Measurements from ENCODE around the gene HBM. TPM values are rescaled to one million over a fixed set of nuclear protein-coding genes. Genes with fewer than 3 reads are reported as not detected.

HBM gene
- total RNA-seq, 1 experiment from 2014 or later, result not detected

GRCh38 chr16:117379-118365 is 48.1 kb upstream of the HBM start:
- in situ Hi-C loops (cut with HindIII; ENCODE audit: low pct_unique_long_range_greater_than_20kb, low sequenced_read_pairs), result no loop called here
- ATAC-seq, result peak; percentile 89
- ChIA-PET CTCF (interaction anchor here (0.6 to 1.8 kb wide), 5 partner anchors 10 to 122 kb away, joined by 3 to 8 read pairs (median 4); no protein-coding TSS in a partner anchor), POLR2A (no interaction called here)
- Histone ChIP-seq H3K9me3 (ENCODE audit: control insufficient read depth, insufficient read depth, low read depth, low read length) (no peaks in the 10 kb centered on the region), H3K4me1 (ENCODE audit: control insufficient read depth, insufficient read depth, low read length) (no peaks in the 10 kb centered on the region; the same call in 1 of the 2 replicates), H3K27ac (ENCODE audit: low read length) (no peak overlapping the region), H3K27me3 (ENCODE audit: control insufficient read depth, insufficient read depth, low read length) (no peaks in the 10 kb centered on the region), H3K4me3 (ENCODE audit: low read depth in 2 of 2, low read length in 2 of 2) (no peak overlapping the region), H3K36me3 (ENCODE audit: control insufficient read depth, insufficient read depth, low read length) (peaks cover 12% of the 10 kb centered on the region)
- DNase-seq (ENCODE audit: low read depth, low spot score), result no peak
- intact Hi-C loops (cut with micrococcal nuclease; ENCODE audit: unreplicated experiment), result no loop called here
- no TSS peak for BruUV-seq (replicated peaks)
- no peak for TF ChIP-seq TCF7L2 (IDR thresholded peaks at IDR 0.05; ENCODE audit: low read depth, low read length)
- peak; percentile 88 for TF ChIP-seq CTCF (IDR thresholded peaks at IDR 0.05)
- TF ChIP-seq SIN3A (IDR thresholded peaks at IDR 0.05; ENCODE audit: borderline replicate concordance, insufficient read depth, low read depth, low read length), result no peak

DNA sequence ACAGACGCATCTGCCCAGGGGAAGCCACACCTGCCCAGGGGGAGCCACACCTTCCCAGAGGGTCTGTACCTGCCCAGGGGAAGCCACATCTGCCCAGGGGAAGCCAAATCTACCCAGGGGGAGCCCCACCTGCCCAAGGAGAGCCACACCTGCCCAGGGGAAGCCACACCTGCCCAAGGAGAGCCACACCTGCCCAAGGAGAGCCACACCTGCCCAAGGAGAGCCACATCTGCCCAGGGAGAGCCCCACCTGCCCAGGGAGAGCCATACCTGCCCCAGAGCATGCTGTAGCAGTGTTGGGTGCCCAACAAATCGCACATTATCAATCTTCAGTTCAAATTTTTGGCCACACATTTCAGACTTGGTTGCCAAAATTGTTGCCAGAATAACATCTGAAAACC is 46.9 kb upstream of the HBM start:
- CTCF ChIA-PET, result no interaction called here

More for the DNA sequence above, 46.9 kb upstream of the HBM start:
- H3K4me3 ChIP-seq (ENCODE audit: low read depth in 2 of 2, low read length in 2 of 2), result no peak overlapping the region
- no TSS peak for BruUV-seq (replicated peaks)
- in situ Hi-C loops (cut with HindIII; ENCODE audit: low pct_unique_long_range_greater_than_20kb, low sequenced_read_pairs), result no loop called here
- TF ChIP-seq CTCF (IDR thresholded peaks at IDR 0.05) (no peak), SIN3A (IDR thresholded peaks at IDR 0.05; ENCODE audit: borderline replicate concordance, insufficient read depth, low read depth, low read length) (no peak), TCF7L2 (IDR thresholded peaks at IDR 0.05; ENCODE audit: low read depth, low read length) (no peak)
- TF ChIP-seq, protein P1, sequence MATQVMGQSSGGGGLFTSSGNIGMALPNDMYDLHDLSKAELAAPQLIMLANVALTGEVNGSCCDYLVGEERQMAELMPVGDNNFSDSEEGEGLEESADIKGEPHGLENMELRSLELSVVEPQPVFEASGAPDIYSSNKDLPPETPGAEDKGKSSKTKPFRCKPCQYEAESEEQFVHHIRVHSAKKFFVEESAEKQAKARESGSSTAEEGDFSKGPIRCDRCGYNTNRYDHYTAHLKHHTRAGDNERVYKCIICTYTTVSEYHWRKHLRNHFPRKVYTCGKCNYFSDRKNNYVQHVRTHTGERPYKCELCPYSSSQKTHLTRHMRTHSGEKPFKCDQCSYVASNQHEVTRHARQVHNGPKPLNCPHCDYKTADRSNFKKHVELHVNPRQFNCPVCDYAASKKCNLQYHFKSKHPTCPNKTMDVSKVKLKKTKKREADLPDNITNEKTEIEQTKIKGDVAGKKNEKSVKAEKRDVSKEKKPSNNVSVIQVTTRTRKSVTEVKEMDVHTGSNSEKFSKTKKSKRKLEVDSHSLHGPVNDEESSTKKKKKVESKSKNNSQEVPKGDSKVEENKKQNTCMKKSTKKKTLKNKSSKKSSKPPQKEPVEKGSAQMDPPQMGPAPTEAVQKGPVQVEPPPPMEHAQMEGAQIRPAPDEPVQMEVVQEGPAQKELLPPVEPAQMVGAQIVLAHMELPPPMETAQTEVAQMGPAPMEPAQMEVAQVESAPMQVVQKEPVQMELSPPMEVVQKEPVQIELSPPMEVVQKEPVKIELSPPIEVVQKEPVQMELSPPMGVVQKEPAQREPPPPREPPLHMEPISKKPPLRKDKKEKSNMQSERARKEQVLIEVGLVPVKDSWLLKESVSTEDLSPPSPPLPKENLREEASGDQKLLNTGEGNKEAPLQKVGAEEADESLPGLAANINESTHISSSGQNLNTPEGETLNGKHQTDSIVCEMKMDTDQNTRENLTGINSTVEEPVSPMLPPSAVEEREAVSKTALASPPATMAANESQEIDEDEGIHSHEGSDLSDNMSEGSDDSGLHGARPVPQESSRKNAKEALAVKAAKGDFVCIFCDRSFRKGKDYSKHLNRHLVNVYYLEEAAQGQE (IDR thresholded peaks at IDR 0.05; ENCODE audit: insufficient read depth in 1 of 2, low read depth in 2 of 2, low read length in 1 of 2), result no peak
- DNase-seq (ENCODE audit: low read depth, low spot score) (no peak), ATAC-seq (no peak)
- H3K27ac ChIP-seq (ENCODE audit: low read length), result no peak overlapping the region
- H3K4me1 ChIP-seq (ENCODE audit: control insufficient read depth, insufficient read depth, low read length), result no peaks in the 10 kb centered on the region; the same call in 1 of the 2 replicates
- no peaks in the 10 kb centered on the region for H3K9me3 ChIP-seq (ENCODE audit: control insufficient read depth, insufficient read depth, low read depth, low read length)
- no peaks in the 10 kb centered on the region for H3K27me3 ChIP-seq (ENCODE audit: control insufficient read depth, insufficient read depth, low read length)
- H3K36me3 ChIP-seq (ENCODE audit: control insufficient read depth, insufficient read depth, low read length), result peaks cover 11% of the 10 kb centered on the region
- POLR2A ChIA-PET, result interaction anchor here (0.7 kb wide), 1 partner anchor 24 kb away, joined by 3 read pairs; no protein-coding TSS in a partner anchor
- intact Hi-C loops (cut with micrococcal nuclease; ENCODE audit: unreplicated experiment), result no loop called here
